ENCODE data around the gene RPL37. TPM values are rescaled to one million over a fixed set of nuclear protein-coding genes. Genes with fewer than 3 reads are reported as not detected.

The RPL37 gene
- total RNA-seq, 6 experiments from 2014 or later = 854 to 1,142 (median 1,034) TPM

DNA sequence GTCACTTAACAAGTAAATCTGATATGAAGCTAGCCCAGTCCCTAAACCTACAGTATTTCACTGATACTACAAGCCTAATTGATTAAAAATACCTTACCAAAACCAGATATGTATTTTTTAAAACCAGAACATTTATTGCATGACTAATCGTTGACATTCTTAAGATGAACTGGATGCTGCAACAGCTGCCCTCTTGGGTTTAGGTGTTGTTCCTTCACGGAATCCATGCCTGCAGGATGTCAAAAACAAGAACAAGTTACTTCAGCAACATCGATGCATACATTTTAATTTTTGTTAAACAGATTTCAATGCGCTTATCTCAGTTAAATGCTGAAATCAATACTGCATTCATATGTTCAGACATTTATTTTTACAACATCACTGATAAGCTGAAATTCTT lies 2.7 kb downstream of the RPL37 start:
- TF ChIP-seq CTCF (IDR thresholded peaks at IDR 0.05) = no peak
- peaks cover 17% of the 10 kb centered on the region for H3K27me3 Mint-ChIP-seq (ENCODE audit: insufficient read depth)
- H3K9me3 Mint-ChIP-seq = peaks cover 7% of the 10 kb centered on the region; the same call in 1 of the 2 replicates
- peak overlapping the region; percentile 100 for H3K4me3 Mint-ChIP-seq
- peak overlapping the region; percentile 76 for H3K27ac Mint-ChIP-seq
- no peak for DNase-seq
- peaks cover 78% of the 10 kb centered on the region for H3K36me3 Mint-ChIP-seq (ENCODE audit: low read depth)
- H3K4me1 Mint-ChIP-seq (ENCODE audit: low read depth) = peaks cover 72% of the 10 kb centered on the region

DNA sequence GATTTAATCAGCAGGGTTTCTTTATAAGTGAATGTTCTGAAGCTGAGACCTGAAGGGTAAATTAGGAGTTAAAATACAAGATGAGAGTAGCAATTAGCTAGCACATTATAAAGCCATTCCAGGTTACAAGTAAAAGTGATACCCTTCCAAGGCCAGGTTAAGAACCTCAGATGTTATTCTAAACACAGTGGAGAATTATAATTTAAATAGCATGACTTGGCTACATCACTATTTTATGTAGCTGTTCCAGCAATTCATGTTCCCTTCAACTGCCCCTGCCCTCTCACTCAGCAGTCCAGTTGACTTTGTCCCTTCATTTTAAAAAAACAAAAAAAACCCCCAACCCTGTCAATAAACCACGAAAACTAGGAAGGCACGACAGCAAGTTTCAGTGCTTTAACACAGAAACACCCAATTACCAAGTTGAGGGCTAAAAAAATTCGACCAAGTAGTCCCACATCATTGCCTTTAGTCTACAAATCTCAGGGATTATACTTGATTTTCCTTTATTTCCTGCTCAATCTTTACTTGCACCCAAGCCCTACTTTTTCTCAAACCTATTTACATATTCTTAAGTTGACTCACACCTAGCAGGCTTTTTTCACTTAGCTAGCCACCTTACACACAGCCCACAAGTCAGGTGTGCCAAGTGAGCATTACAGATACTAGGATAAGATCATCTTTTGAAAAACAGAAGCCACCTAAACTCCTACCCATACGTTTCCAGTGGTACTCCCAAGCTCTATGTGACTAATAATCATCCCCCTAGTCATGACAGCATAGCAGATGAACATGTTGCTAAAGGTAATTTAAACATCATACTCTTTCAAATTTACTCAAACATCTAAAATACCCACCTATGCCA lies 3.4 kb downstream of the RPL37 start:
- Mint-ChIP-seq H3K9me3 (peaks cover 7% of the 10 kb centered on the region; the same call in 1 of the 2 replicates), H3K27ac (peak overlapping the region; percentile 76), H3K36me3 (ENCODE audit: low read depth) (peaks cover 86% of the 10 kb centered on the region), H3K4me1 (ENCODE audit: low read depth) (peaks cover 76% of the 10 kb centered on the region), H3K4me3 (peak overlapping the region; percentile 100), H3K27me3 (ENCODE audit: insufficient read depth) (peaks cover 17% of the 10 kb centered on the region)
- DNase-seq = no peak
- no peak for TF ChIP-seq CTCF (IDR thresholded peaks at IDR 0.05)

DNA sequence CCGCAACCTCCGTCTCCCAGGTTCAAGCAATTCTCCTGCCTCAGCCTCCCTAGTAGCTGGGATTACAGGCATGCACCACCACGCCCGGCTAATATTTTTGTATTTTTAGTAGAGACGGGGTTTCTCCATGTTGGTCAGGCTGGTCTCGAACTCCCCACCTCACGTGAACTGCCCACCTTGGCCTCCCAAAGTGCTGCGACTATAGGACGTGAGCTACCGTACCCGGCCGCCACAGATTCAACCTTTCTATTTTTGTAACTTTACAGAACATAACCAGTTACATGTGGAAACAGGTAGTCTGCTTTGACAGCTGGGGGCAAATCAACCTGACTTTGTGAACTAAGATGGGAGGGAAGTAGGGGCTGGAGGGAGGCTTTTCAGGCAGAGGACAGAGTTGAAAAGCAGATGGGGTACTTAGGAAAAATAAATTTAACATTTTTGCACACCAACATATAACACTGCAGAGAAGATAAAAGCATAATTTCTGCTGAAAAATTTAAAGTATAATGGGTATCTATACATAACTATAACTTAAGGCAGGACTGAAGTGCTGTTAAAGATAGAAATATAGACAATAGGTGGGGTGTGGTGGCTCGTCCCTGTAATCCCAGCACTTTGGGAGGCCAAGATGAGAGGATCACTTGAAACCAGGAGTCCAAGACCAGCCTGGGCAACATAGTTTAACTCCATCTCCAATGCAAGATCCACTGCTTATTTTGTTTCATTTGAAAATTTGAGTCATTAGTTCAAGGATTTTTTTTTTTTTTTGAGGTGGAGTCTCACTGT lies 5.1 kb downstream of the RPL37 start:
- Mint-ChIP-seq H3K27ac (peak overlapping the region; percentile 67), H3K27me3 (ENCODE audit: insufficient read depth) (peaks cover 22% of the 10 kb centered on the region), H3K4me3 (no peak overlapping the region), H3K9me3 (no peaks in the 10 kb centered on the region; the same call in 1 of the 2 replicates), H3K36me3 (ENCODE audit: low read depth) (peaks cover 82% of the 10 kb centered on the region), H3K4me1 (ENCODE audit: low read depth) (peaks cover 61% of the 10 kb centered on the region)
- no peak for DNase-seq
- no peak for TF ChIP-seq CTCF (IDR thresholded peaks at IDR 0.05)

GRCh38 chr5:40828690-40829661 lies 6.0 kb downstream of the RPL37 start:
- Mint-ChIP-seq H3K27ac (peak overlapping the region; percentile 64), H3K27me3 (ENCODE audit: insufficient read depth) (peaks cover 20% of the 10 kb centered on the region), H3K4me3 (peak overlapping the region; percentile 27; the same call in 1 of the 2 replicates), H3K36me3 (ENCODE audit: low read depth) (peaks cover 72% of the 10 kb centered on the region), H3K4me1 (ENCODE audit: low read depth) (peaks cover 66% of the 10 kb centered on the region), H3K9me3 (no peaks in the 10 kb centered on the region)
- no peak for TF ChIP-seq CTCF (IDR thresholded peaks at IDR 0.05)
- no peak for DNase-seq

All from HFFc6 (cell line).